H1 (cell line): ENCODE results near the gene COL26A1.

Experiments used
- CHD1 ChIP-seq: IDR thresholded peaks from 2 replicates; pipeline ENCODE4 v1.6.1; 2012; ENCODE audit warnings: low read depth, low read length, improper control_type of control experiment
- CREB1 ChIP-seq: IDR thresholded peaks from 2 replicates; pipeline ENCODE4 v1.6.1; 2012; ENCODE audit warnings: inconsistent platforms
- CTCF ChIP-seq, 3 experiments: IDR thresholded peaks; 1 replicate in 2 of 3; 2 replicates in 1 of 3; pipeline versions ENCODE4 v1.5.1 to v1.6.1; 2011; ENCODE audit warnings: low read length in 3 of 3, mild to moderate bottlenecking in 3 of 3, inconsistent platforms in 2 of 3, low read depth in 1 of 3, moderate library complexity in 1 of 3; ENCODE audit not compliant: insufficient read depth in 1 of 3; ENCODE audit errors: control extremely low read depth in 1 of 3
- E2F6 ChIP-seq: IDR thresholded peaks from 2 replicates; pipeline ENCODE4 v1.6.1; 2012; ENCODE audit warnings: inconsistent platforms
- KDM1A ChIP-seq: fragments of 200-600, 300-600 bp; sonication (generic); IDR thresholded peaks from 2 replicates; pipeline ENCODE4 v1.7.1; 2016; ENCODE audit warnings: mild to moderate bottlenecking, low read length, borderline replicate concordance
- POLR2A ChIP-seq, 2 experiments: IDR thresholded peaks; 1 replicate in 1 of 2; 2 replicates in 1 of 2; pipeline ENCODE4 v1.6.1; 2011; ENCODE audit warnings: low read depth in 2 of 2, low read length in 2 of 2, mild to moderate bottlenecking in 2 of 2; ENCODE audit errors: control extremely low read depth in 1 of 2
- POLR2AphosphoS5 ChIP-seq: IDR thresholded peaks from 2 replicates; pipeline ENCODE4 v1.6.1; 2011; ENCODE audit warnings: low read depth, low read length
- RAD21 ChIP-seq, 2 experiments: IDR thresholded peaks in 1 of 2; conservative IDR thresholded peaks in 1 of 2; 2 replicates each; pipeline ENCODE4 v1.6.1; 2011; ENCODE audit warnings: low read depth in 2 of 2, low read length in 2 of 2, improper control_type of control experiment in 1 of 2, inconsistent platforms in 1 of 2, mild to moderate bottlenecking in 1 of 2, moderate library complexity in 1 of 2
- SUZ12 ChIP-seq: fragments of 200-600 bp; sonication (generic); IDR thresholded peaks from 2 replicates; pipeline ENCODE4 v1.6.1; 2012; ENCODE audit warnings: mild to moderate bottlenecking, inconsistent platforms, low read length, moderate library complexity, mixed read lengths
- TCF12 ChIP-seq: IDR thresholded peaks from 2 replicates; pipeline ENCODE4 v1.6.1; 2011; ENCODE audit warnings: low read depth, mild to moderate bottlenecking, low read length

DNA sequence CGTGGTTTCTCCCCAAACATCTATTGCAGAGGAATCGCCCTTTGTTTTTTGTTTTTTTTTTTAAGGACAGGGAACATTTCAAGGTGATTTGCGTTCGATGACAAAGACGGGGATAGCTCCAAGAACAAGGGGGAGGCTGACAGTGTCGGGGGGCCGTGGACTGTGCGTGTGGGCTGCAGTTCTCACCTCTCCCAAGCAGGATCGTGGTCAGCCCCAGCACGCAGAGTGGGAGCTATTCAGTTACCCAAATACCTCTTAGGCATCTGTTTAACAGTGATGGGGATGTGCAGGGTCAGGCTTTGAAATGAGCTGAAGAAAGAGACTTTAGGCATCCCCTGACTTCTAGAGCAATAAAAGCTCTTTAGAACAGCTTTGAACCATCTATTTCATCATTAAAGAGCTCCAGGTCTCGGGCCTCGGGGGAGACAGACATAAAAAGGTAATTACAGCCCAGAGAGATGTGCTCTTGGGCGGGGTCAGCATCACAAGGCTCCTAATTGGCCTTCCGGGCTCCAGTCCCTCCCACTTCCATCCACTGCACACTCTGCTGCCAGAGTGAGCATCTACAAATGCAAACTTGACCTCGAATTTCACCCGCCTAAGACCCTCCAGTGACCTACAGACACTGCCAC, 169.2 kb downstream of the COL26A1 start:
- TF ChIP-seq SUZ12 = no peak
- no peak for TF ChIP-seq E2F6
- TF ChIP-seq CTCF (IDR thresholded peaks at IDR 0.05; ENCODE audit: control extremely low read depth in 1 of 3, insufficient read depth in 1 of 3, low read depth in 1 of 3, low read length in 3 of 3) = no peak
- TF ChIP-seq TCF12 = no peak
- no peak for TF ChIP-seq POLR2AphosphoS5
- TF ChIP-seq POLR2A (IDR thresholded peaks at IDR 0.05; ENCODE audit: control extremely low read depth in 1 of 2, low read depth in 2 of 2, low read length in 2 of 2) = no peak
- TF ChIP-seq KDM1A = no peak
- no peak for TF ChIP-seq RAD21 (IDR thresholded peaks at IDR 0.05 in 1 of 2, conservative IDR thresholded peaks at IDR 0.05 in 1 of 2; ENCODE audit: low read depth in 2 of 2, low read length in 2 of 2)
- no peak for TF ChIP-seq CREB1
- TF ChIP-seq CHD1 = no peak
